HUDEP-2 (cell line): Measurements from ENCODE around the gene STPG3.
A peak's percentile ranks its signal among the peaks of the same experiment; 100 is the strongest.

Experiments used
- DNase-seq, 76 experiments: peaks; one replicate each; lab custom pipeline; 2025; ENCODE audit not compliant: unreplicated experiment in 76 of 76; lab: John Stamatoyannopoulos, UW

Gene STPG3

GRCh38 chr9:137232510-137232909 is 18.6 kb upstream of the STPG3 start:
- no peak for DNase-seq

DNA sequence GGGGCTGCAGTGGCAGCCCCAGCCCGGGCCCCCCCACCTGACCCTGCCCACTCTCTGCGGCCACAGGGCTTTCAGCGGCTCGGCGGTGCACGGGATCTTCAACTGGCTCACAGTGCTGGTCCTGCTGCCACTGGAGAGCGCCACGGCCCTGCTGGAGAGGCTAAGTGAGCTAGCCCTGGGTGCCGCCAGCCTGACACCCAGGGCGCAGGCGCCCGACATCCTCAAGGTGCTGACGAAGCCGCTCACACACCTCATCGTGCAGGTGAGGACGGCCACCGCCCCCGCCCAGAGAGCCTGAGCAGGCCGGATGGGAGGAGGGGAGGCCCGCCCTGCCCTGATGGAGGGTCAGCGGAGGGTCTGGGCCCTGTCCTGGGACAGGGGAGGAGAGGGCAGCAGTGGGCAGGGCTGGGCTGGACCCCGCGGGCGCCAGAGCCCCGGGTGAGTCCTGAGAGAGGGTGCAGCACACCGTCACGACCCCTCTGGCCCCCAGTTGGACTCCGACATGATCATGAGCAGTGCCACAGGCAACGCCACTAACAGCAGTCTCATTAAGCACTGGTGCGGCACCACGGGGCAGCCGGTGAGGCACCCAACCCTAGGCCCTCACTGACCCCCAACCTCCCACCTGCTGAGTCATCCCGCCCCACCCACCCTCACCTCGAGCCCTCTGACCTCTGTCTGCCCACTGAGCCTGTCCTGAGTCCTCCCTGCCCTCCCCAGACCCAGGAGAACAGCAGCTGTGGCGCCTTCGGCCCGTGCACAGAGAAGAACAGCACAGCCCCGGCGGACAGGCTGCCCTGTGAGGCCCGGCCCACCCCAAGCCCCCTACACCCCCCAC is 17.7 kb upstream of the STPG3 start:
- DNase-seq = no peak

DNA sequence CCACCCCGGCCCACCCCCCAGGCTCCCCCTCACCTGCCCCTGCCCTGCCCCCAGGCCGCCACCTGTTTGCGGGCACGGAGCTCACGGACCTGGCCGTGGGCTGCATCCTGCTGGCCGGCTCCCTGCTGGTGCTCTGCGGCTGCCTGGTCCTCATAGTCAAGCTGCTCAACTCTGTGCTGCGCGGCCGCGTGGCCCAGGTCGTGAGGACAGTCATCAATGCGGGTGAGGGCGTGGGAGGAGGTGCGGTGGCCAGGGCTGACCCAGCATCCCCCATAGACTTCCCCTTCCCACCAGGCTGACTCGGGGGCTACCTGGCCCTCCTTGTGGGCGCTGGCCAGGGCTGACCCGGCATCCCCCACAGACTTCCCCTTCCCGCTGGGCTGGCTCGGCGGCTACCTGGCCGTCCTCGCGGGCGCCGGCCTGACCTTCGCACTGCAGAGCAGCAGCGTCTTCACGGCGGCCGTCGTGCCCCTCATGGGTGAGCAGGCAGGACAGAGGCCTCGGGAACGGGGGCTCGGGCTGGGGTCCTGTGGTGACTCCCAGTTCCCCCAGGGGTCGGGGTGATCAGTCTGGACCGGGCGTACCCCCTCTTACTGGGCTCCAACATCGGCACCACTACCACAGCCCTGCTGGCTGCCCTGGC is 16.9 kb upstream of the STPG3 start:
- DNase-seq = no peak

DNA sequence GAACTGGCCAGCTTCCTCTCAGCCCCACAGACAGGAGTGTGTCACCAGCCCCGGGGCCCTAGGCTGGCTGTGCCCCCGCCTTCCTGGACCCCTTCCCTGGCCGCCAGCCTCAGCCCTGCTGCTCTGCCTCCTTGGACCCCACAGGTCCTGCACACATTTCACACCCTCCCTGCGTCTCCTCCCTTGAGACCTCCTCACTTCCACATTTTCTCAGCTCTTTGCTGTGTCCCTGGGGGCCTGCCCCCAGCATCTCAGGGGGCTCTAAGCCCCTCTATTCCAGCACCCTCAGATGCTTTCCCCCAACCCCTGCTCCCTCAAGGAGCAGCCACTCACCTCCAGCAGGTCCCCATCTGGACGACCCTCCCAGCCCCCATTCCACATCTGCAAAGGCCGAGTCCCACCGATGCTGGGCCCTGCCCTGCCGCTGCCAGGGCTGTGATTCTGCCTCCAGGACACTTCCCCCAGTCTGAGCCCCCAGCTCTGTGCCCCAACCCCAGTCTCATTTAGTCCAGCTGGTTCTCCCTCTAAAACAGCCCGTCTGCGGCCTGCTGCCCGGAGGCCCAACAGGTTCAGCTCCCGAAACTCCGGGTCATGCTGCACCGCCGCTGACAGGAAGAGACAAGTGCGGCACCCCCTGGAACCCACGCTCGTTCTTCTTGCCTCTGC is 16.2 kb upstream of the STPG3 start:
- DNase-seq = no peak

DNA sequence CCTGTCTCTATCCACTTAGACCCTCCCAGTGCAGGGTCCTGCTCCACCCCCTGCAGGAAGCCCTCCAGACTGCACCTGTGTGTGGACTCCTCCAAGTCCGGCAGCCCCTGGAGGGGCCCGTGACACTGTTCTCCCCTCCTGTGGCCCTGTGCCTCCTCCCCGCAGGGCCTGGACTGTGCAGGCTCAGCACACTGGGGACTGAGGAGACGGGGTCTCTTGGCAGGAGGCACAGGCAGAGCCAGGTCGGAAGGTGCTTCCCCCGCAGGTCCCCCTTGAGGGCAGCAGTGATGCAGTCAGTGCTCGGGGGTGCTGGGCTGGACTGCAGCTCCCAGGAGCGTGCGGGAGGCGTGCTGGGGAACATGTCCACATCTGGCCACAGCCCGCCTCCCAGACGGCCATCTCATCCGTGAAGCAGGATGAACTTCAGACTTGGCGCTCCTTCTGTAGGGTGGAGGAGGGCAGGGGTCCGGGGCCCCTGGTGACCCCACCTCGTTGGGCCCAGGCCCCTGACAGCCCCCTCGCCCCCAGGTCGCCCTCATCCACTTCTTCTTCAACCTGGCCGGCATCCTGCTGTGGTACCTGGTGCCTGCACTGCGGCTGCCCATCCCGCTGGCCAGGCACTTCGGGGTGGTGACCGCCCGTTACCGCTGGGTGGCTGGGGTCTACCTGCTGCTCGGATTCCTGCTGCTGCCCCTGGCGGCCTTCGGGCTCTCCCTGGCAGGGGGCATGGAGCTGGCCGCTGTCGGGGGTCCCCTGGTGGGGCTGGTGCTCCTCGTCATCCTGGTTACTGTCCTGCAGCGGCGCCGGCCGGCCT is 15.5 kb upstream of the STPG3 start:
- DNase-seq = no peak

DNA sequence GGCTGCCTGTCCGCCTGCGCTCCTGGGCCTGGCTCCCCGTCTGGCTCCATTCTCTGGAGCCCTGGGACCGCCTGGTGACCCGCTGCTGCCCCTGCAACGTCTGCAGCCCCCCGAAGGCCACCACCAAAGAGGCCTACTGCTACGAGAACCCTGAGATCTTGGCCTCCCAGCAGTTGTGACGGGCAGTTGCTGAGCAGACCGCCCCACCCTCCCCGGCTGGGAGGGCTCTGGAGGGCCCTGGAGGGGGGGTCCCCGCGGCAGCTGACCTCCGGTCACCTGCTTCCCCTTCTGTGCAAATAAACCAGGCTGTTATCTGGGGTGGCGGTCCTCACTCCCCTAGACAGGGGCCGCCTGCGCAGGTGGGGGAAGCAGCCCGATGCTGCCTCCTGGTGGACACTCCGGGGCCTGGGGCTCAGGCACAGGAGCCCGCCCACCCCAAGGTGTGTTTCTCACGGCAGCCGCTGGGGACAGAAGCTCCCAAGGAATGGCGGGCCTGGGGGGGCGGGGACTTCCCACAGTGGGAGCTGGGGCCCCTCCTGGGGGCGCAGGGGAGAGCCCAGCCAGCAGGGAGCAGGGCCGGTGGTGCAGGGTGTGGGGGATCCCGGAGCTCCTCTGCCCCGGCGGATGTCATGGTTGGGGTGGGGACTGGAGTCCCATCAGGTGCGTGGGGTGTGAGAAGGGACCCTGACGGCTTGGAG is 14.7 kb upstream of the STPG3 start:
- DNase-seq = peak in 69 of 76 experiments; percentile 28 to 88 (median 77)

GRCh38 chr9:137236936-137237421 is 14.1 kb upstream of the STPG3 start:
- no peak for DNase-seq

- peak in 12 of 76 experiments; percentile 16 to 51 (median 26) for DNase-seq
Measured at GRCh38 chr9:137237759-137238726, 13.0 kb upstream of the STPG3 start.

DNA sequence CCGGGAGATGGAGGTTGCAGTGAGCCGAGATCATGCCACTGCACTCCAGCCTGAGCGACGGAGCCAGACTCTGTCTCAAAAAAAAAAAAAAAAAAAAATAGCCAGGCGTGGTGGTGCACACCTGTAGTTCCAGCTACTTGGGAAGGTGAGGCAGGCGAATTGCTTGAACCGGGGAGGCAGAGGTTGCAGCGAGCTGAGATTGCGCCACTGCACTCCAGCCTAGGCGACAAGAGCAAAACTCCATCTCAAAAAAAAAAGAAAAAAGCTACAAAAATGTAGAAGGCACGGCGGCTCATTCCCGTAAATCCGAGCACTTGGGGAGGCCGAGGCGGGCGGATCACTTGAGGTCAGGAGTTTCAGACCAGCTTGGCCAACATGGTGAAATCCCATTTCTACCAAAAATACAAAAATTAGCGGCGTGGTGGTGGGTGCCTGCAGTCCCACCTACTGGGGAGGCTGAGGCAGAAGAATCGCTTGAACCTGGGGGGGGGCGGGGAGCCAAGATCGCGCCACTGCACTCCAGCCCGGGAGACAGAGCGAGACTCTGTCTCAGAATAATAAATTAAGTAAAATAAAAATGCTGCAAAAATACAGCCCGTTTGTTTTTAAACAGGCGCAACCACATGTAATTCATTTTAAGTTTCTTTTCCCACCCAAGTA is 11.4 kb upstream of the STPG3 start:
- DNase-seq = peak in 3 of 76 experiments; percentile 19 to 41 (median 23)

GRCh38 chr9:137240318-137240840 is 10.7 kb upstream of the STPG3 start:
- DNase-seq = peak in 70 of 76 experiments; percentile 30 to 87 (median 72)

DNA sequence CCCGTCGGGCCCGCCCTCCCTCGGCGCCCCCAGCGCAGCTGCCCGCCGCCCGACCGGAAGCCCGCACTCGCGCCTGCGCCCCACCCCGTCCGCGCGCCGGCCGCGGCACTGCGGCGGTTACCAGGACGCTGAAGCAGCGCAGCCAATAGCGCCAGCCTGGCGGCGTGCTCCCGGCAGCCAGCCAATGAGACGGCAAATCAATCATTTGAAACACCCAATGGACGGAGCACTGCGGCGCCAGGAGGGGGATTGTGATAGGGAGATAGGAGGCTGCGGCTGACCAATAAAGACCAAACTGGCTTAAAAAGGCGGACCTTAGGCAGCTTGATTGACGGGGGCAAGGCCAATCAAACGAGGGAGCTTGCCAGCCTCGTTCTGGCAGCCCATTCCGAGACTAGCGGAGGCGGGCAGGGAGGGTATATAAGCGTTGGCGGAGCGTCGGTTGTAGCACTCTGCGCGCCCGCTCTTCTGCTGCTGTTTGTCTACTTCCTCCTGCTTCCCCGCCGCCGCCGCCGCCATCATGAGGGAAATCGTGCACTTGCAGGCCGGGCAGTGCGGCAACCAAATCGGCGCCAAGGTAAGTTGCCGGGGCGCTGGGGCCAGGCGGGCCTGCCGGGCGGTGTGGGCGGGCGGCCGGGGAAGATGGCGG is 10.1 kb upstream of the STPG3 start, which contains the start of gene TUBB4B:
Gene TUBB4B, plus strand, starts transcription at position 447 of the 649 bp plus-strand sequence. Its CDS starts 74 bp downstream, at position 521.
- DNase-seq = peak in 75 of 76 experiments; percentile 76 to 100 (median 99)

DNA sequence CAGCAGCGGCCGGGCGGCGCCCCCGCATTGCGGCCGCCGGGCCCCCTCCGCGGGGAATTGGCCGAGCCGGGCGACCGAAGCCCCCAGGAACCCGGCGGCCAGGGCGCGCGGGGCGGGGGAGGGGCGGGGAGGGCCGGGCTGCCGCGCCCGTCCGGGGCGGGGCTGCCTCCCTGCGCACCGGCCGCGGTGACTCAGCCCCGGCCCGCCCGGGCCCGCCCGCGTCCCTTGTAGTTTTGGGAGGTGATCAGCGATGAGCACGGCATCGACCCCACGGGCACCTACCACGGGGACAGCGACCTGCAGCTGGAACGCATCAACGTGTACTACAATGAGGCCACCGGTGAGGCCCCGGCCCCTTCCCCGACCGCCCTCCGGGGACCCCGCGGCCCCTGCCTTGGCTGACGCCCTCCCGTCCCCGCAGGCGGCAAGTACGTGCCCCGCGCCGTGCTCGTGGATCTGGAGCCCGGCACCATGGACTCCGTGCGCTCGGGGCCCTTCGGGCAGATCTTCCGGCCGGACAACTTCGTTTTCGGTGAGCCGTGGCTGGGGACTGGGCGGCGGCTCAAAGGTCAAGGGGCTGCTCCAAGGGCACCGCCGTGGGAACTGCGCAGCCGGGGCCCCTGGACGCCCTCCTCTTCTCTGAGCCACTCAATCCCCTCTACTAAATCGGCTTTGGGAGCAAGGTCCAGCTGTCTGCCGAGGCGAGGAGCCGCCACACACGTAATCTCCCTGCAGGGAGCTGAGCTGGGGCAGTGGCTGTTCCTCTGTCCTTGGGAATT is 9.4 kb upstream of the STPG3 start:
- peak in 53 of 76 experiments; percentile 15 to 77 (median 58) for DNase-seq

DNA sequence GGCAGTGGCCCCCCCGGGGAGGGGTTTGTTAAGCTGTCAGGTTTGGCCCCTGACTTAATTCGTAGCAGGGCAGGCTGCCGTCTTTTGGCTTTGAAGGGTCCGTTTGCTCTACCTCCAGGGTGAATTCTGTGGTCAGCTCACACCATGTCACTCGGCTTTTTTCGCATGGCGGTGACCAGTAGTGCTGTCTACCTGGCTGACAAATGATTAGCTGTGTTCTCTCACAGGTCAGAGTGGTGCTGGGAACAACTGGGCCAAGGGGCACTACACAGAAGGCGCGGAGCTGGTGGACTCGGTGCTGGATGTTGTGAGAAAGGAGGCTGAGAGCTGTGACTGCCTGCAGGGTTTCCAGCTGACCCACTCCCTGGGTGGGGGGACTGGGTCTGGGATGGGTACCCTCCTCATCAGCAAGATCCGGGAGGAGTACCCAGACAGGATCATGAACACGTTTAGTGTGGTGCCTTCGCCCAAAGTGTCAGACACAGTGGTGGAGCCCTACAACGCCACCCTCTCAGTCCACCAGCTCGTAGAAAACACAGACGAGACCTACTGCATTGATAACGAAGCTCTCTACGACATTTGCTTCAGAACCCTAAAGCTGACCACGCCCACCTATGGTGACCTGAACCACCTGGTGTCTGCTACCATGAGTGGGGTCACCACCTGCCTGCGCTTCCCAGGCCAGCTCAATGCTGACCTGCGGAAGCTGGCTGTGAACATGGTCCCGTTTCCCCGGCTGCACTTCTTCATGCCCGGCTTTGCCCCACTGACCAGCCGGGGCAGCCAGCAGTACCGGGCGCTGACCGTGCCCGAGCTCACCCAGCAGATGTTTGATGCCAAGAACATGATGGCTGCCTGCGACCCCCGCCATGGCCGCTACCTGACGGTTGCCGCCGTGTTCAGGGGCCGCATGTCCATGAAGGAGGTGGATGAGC is 8.6 kb upstream of the STPG3 start:
- peak in 3 of 76 experiments; percentile 12 to 31 (median 24) for DNase-seq

GRCh38 chr9:137243266-137243625 is 7.8 kb upstream of the STPG3 start:
- DNase-seq = peak in 1 of 76 experiments; percentile 18
